Lower leg skin (tissue), 3 donors: ENCODE measurements around the gene CHID1.

Experiments
- POLR2A ChIP-seq, 2 donors: fragments of 450-650 bp; IDR thresholded peaks; one replicate each; pipeline ENCODE4 v1.6.1; 2016 to 2017; ENCODE audit warnings: antibody characterized with exemption in 2 of 2, mild to moderate bottlenecking in 1 of 2, moderate library complexity in 1 of 2
- TF ChIP-seq, protein P1 (sequence below), 3 donors: fragments of 450-650 bp; IDR thresholded peaks; one replicate each; pipeline ENCODE4 v1.5.1; 2016; ENCODE audit warnings: antibody characterized with exemption in 3 of 3, mild to moderate bottlenecking in 3 of 3, moderate library complexity in 2 of 3

DNA sequence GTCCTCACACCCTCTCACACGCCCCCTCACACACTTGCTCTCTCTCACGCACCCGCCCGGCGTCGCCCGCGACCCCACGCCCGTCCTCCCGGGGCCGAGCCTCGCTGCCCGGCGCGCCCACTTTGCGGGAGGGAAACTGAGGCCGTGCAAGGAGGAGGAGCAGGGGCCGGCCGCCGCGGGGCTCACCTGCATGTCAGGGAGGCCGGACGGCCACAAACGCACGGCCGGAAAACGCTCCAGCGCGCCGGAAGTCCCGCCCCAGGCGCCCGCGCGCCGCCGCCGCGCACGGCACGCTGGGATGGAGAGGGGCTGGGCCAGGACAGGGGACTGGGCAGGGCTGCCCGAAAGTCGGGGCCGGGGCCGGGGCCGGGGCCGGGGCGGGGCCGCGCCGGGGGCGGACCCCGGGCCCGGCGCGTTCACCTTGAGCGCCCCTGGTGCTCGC is at the start of gene CHID1:
- TF ChIP-seq, protein P1, sequence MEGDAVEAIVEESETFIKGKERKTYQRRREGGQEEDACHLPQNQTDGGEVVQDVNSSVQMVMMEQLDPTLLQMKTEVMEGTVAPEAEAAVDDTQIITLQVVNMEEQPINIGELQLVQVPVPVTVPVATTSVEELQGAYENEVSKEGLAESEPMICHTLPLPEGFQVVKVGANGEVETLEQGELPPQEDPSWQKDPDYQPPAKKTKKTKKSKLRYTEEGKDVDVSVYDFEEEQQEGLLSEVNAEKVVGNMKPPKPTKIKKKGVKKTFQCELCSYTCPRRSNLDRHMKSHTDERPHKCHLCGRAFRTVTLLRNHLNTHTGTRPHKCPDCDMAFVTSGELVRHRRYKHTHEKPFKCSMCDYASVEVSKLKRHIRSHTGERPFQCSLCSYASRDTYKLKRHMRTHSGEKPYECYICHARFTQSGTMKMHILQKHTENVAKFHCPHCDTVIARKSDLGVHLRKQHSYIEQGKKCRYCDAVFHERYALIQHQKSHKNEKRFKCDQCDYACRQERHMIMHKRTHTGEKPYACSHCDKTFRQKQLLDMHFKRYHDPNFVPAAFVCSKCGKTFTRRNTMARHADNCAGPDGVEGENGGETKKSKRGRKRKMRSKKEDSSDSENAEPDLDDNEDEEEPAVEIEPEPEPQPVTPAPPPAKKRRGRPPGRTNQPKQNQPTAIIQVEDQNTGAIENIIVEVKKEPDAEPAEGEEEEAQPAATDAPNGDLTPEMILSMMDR (IDR thresholded peaks at IDR 0.05) = no peak
- TF ChIP-seq POLR2A (IDR thresholded peaks at IDR 0.05) = no peak
